ENCODE results near the gene SPNS1.
A peak's percentile ranks its signal among the peaks of the same experiment; 100 is the strongest.
"Not testable (repeated sequence)": the region's sequence is repeated elsewhere in the genome, so short reads cannot be mapped to it uniquely, and the experiment has no call there.

Gene SPNS1

GRCh38 chr16:28951410-28951943 lies 23.1 kb upstream of the SPNS1 start:
- no peak for DNase-seq (ENCODE audit: low read depth)

DNA sequence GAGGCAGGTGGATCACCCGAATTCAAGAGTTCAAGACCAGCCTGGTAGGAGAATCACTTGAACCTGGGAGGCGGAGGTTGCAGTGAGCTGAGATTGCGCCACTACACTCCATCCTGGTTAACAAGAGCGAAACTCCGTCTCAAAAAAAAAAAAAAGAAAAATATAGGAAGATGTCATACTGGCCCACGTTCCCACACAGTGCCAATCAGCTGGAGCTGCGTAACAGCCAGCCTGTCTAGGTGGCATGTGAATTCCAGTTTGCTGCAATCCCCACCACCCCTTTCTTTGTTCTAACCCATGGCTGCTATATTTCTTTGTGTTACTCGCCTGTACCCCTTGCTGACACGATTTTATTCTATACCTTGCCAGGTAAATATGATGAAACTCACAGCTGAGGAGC lies 16.4 kb upstream of the SPNS1 start:
- DNase-seq (ENCODE audit: low read depth) = no peak

GRCh38 chr16:28958836-28959235 lies 15.7 kb upstream of the SPNS1 start:
- no peak for DNase-seq (ENCODE audit: low read depth)

DNA sequence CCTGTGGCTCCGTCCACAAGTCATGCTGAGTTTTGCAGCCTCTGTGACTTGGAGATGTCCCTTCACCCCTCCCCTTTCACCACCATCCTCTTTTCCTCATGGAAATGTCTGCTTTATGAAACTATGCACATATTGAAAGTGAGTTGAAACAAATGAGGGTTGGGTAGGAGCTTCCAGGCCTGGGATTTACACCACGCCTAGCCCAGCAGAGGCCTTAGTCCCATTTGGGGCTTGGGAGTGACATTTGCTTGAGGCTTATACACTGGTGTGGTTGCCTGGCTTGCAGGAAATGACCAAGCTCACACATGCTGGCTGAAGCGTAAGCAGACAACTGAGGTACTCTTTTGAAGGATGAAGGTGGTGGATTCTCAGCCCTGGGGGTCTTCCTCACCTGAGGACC lies 10.5 kb upstream of the SPNS1 start:
- no peak for DNase-seq (ENCODE audit: low read depth)

DNA sequence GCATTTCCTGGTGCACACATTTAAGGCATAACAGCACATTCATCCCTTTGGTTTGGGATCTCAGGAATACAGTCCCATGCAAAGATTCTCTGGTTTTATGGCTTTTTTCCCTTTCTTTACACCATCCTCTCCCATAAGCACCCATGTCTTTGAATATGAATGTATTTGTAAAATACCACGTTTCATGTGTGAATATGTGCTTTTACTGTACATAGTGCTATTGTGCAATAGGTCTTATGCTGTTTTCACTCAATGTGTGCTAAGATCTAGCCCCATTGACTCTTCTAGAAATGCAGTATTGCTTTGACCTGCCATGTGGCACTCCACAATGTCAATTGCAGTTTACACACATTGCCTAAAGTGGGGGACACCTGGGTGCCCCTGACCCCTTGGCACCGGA lies 10.1 kb upstream of the SPNS1 start:
- DNase-seq (ENCODE audit: low read depth) = no peak

DNA sequence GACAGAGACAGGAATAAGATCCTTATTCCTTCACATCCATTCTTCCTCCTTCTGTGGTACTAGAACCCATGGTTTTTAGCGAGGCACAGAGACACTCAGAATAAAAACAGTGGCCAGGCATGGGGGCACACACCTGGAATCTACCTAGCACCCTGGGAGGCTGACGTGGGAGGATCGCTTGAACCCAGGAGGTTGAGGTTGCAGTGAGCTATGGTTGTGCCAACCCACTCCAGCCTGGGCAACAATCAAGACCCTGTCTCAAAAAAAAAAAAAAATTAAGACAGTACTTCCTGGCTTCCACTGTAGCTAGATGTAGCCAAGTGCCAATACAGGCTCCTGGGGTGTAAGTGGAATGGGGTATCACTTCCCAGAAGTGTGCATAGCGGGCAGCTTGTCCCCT lies 7.4 kb upstream of the SPNS1 start:
- DNase-seq (ENCODE audit: low read depth) = no peak

- DNase-seq (ENCODE audit: low read depth) = not testable (repeated sequence)
These were observed 4.9 kb upstream of the SPNS1 start for GRCh38 chr16:28969696-28970095.

- DNase-seq (ENCODE audit: low read depth) = no peak
These were observed 556 bp upstream of the SPNS1 start for GRCh38 chr16:28974007-28974436.

DNA sequence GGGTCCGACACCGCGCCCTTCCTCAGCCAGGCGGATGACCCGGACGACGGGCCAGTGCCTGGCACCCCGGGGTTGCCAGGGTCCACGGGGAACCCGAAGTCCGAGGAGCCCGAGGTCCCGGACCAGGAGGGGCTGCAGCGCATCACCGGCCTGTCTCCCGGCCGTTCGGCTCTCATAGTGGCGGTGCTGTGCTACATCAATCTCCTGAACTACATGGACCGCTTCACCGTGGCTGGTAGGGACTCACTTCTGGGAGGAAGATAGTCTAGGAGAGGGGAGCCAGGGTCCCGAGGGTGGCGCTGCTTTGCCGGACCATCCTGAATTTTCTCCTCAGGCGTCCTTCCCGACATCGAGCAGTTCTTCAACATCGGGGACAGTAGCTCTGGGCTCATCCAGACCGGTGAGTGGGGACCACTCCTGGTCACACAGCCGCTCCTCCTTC lies 601 bp downstream of the SPNS1 start:
- DNase-seq (ENCODE audit: low read depth) = no peak

DNA sequence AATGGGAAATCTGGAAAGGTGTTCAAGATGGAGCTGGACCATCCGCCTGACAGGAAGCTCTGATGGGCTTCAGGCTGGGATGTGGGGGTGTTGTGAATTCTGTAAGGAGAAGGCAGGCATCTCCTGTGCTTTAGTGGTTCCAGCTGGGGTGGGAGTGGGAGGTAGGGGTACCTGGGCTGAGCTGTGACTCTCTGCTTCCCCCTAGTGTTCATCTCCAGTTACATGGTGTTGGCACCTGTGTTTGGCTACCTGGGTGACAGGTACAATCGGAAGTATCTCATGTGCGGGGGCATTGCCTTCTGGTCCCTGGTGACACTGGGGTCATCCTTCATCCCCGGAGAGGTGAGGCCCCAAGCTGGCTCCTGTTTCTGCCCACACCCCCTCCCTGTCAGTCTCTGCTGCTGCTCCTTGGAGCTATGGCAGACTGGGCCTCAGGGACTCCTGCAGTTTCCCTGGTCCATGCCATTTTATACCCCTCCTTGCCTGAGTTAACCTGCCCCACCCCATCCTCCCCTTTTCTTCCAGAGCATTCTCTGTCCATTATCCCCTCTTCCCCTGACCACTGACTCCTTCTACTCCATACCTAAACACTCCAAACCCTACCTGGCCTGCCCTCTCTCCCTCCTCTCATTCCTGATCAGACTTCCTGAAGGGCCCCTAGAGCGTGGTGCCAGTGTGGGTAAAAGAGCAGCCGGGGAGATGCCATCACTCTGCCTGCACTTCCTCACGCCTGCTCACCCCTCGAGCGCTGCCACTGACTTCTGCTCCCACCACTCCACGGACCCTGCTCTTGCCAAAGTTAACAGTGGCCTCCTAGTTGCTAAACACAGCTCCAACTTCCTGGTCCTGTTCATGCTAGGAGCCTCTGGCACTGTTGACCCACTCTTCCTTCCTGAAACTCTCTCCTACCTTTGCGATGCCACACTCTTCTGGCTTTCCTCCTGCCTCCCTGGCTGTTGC lies 3.4 kb downstream of the SPNS1 start:
- no peak for DNase-seq (ENCODE audit: low read depth)

GRCh38 chr16:28980330-28980729 lies 5.8 kb downstream of the SPNS1 start:
- not testable (repeated sequence) for DNase-seq (ENCODE audit: low read depth)

- DNase-seq (ENCODE audit: low read depth) = no peak
These were observed 6.4 kb downstream of the SPNS1 start for GRCh38 chr16:28980929-28981328.

- no peak for DNase-seq (ENCODE audit: low read depth)
These were observed 6.9 kb downstream of the SPNS1 start for GRCh38 chr16:28981517-28981916.

DNA sequence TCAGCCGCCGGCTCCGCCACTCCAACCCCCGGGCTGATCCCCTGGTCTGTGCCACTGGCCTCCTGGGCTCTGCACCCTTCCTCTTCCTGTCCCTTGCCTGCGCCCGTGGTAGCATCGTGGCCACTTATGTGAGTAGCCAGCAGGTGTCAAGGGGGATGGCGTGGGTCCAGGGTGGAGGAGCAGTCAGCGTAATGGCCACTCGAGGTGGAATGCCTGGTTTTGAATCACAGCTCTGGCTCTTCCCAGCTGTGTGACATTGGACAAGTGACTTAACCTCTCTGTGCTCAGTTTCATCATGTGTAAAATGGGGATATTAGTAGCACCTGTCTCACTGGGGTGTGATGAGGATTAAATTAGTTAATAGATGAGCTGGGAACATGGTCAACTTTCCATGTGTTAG lies 7.8 kb downstream of the SPNS1 start:
- no peak for DNase-seq (ENCODE audit: low read depth)

DNA sequence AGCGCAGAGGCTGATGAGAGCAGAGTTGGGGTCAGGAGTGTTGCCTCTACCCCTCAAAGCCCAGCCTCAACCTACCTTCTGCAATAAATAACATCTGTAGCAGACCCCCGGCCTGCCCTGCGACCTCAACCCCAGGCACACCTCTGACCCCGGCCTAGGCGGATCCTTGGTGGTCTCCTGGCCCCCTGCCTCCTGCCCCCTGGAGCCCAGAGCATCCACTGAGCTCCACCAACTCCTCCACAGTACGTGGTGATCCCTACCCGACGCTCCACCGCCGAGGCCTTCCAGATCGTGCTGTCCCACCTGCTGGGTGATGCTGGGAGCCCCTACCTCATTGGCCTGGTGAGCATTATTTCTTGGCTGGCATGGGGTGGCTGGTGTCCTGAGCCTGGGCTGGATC lies 8.4 kb downstream of the SPNS1 start:
- DNase-seq (ENCODE audit: low read depth) = no peak

DNA sequence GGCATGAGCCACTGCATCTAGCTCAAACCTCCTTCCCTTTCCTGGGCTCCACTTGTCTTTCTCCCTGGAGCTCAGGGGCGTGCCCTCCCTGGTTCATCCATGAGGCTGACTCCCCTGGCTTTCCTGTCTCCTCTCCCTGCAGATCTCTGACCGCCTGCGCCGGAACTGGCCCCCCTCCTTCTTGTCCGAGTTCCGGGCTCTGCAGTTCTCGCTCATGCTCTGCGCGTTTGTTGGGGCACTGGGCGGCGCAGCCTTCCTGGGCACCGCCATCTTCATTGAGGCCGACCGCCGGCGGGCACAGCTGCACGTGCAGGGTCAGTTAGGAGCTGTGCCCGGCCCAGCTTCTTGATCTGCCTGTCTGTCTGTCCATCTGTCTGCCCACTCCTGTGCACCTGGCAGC lies 9.1 kb downstream of the SPNS1 start:
- DNase-seq (ENCODE audit: low read depth) = no peak

GRCh38 chr16:28984091-28984490 lies 9.5 kb downstream of the SPNS1 start:
- no peak for DNase-seq (ENCODE audit: low read depth)

DNA sequence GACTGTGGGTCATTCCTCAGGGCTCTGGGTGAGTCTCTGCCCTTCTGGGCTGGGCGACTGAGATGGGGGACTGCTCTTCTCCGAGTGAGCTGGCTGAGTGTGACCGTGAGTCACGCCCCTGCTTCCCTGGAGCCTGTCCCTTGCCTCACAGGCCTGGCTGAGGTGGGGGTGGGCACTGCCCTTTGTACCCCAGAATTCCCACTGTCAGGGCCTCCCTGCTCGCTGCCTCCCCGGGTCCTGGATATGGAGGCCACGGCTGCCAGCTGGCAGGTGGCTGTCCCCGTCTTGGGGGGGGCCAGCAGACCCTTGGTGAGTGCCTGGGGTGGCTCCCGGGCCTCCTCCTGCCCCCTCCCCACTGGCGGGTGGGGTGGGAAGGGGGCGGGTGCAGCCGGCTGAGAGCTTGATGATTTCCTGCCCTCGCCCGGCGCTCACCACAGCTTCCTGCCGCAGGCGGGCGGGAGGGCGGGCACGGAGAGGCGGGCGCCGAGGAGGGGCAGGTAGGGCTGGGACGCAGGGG lies 10.1 kb downstream of the SPNS1 start, which contains the start of gene LAT:
Gene LAT (plus strand): TSS at position 434 of the 517 bp plus-strand sequence. CDS start 366 bp downstream, outside the sequence.
- peak; percentile 76 for DNase-seq (ENCODE audit: low read depth)

- no peak for DNase-seq (ENCODE audit: low read depth)
These were observed 10.8 kb downstream of the SPNS1 start for GRCh38 chr16:28985211-28986041.

- DNase-seq (ENCODE audit: low read depth) = no peak
These were observed 11.5 kb downstream of the SPNS1 start for GRCh38 chr16:28986046-28986445.

- no peak for DNase-seq (ENCODE audit: low read depth)
These were observed 11.9 kb downstream of the SPNS1 start for GRCh38 chr16:28986492-28986891.

DNA sequence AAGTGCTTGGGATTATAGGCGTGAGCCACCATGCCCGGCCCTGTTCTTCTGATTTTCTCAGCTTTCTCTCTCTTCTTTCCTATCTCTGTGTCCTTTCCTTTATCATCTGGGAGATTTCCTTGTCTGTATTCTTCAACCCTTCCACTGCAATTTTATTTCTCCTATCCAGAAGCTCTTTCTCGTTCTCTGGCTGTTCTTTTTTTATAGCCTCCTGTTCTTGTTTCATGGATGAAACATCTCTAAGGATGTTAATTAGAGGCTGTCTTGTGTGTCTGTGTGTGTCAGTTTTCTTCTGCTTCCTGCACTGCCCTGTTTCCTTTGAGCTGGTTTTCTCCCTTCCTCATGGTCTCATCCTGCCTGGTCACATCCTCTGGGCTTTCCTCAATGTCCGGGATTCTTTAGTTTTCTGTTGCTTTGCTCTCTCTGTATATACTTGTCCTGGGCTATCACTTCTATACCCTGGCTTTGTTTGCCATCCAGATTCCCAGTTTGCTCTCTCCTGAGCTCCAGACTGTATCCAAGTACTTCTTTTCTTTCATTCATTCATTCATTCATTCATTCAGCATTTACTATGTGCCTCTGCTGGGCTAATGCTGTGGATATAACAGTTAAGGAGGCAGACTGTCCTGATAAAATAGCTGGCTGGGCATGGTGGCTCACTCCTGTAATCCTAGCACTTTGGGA lies 12.7 kb downstream of the SPNS1 start:
- DNase-seq (ENCODE audit: low read depth) = no peak
